ENCODE data around the gene KDSR.

KDSR gene

GRCh38 chr18:63309422-63309821, 57.6 kb downstream of the KDSR start:
- no peak overlapping the region for H3K9ac ChIP-seq (ENCODE audit: low read depth, low read length)
- H3K9me3 ChIP-seq (ENCODE audit: control insufficient read depth, insufficient read depth, low read length) = no peaks in the 10 kb centered on the region
- H3K4me3 ChIP-seq (ENCODE audit: low read depth, low read length) = no peak overlapping the region
- H3K27me3 ChIP-seq (ENCODE audit: control insufficient read depth, insufficient read depth, low read length) = no peaks in the 10 kb centered on the region
- no peaks in the 10 kb centered on the region for H3K36me3 ChIP-seq (ENCODE audit: control insufficient read depth, insufficient read depth, low read length)
- H3K4me1 ChIP-seq (ENCODE audit: control insufficient read depth, insufficient read depth, low read length) = no peaks in the 10 kb centered on the region

GRCh38 chr18:63307551-63308200, 59.3 kb downstream of the KDSR start:
- no peaks in the 10 kb centered on the region for H3K36me3 ChIP-seq (ENCODE audit: control insufficient read depth, insufficient read depth, low read length)
- no peaks in the 10 kb centered on the region for H3K9me3 ChIP-seq (ENCODE audit: control insufficient read depth, insufficient read depth, low read length)
- H3K27me3 ChIP-seq (ENCODE audit: control insufficient read depth, insufficient read depth, low read length) = no peaks in the 10 kb centered on the region
- no peak overlapping the region for H3K9ac ChIP-seq (ENCODE audit: low read depth, low read length)
- no peaks in the 10 kb centered on the region for H3K4me1 ChIP-seq (ENCODE audit: control insufficient read depth, insufficient read depth, low read length)
- H3K4me3 ChIP-seq (ENCODE audit: low read depth, low read length) = no peak overlapping the region

DNA sequence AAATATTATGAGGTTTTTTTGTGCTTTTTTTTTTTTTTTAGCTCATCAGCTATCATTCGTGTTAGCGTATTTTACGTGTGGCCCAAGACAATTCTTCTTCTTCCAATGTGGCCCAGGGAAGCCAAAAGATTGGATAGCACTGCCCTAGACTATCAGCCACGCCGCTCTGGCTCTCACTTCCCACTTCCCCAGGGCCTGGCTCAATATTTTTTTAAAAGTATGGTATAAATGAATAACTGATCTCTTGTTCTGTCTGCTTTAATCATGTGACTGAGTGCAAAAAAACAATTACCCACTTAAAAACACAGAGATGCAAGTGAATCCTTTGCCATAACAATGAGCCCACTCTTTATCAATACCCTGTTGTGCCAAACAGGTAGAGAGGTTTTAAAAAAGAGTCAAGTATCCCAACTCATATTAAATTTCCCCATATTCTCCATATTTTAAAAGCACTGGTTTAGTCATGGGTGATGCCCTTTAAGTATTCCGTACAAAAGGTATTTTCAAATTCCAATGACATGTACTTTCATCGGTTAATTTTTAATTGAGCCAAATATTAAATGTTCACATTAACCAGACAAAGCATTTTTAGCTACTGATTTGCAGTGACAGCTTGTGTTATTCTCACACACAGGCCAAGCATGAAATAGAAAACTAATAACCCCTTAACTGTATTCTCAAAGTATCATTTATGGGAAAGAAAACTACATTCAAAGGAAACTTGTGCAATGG, 60.0 kb downstream of the KDSR start:
- no peaks in the 10 kb centered on the region for H3K9me3 ChIP-seq (ENCODE audit: control insufficient read depth, insufficient read depth, low read length)
- no peaks in the 10 kb centered on the region for H3K4me1 ChIP-seq (ENCODE audit: control insufficient read depth, insufficient read depth, low read length)
- H3K27me3 ChIP-seq (ENCODE audit: control insufficient read depth, insufficient read depth, low read length) = no peaks in the 10 kb centered on the region
- H3K9ac ChIP-seq (ENCODE audit: low read depth, low read length) = no peak overlapping the region
- no peak overlapping the region for H3K4me3 ChIP-seq (ENCODE audit: low read depth, low read length)
- H3K36me3 ChIP-seq (ENCODE audit: control insufficient read depth, insufficient read depth, low read length) = no peaks in the 10 kb centered on the region

- no peaks in the 10 kb centered on the region for H3K4me1 ChIP-seq (ENCODE audit: control insufficient read depth, insufficient read depth, low read length)
- H3K36me3 ChIP-seq (ENCODE audit: control insufficient read depth, insufficient read depth, low read length) = no peaks in the 10 kb centered on the region
- no peak overlapping the region for H3K9ac ChIP-seq (ENCODE audit: low read depth, low read length)
- no peaks in the 10 kb centered on the region for H3K27me3 ChIP-seq (ENCODE audit: control insufficient read depth, insufficient read depth, low read length)
- H3K4me3 ChIP-seq (ENCODE audit: low read depth, low read length) = no peak overlapping the region
- no peaks in the 10 kb centered on the region for H3K9me3 ChIP-seq (ENCODE audit: control insufficient read depth, insufficient read depth, low read length)
These were observed 60.8 kb downstream of the KDSR start for GRCh38 chr18:63306249-63306648.

DNA sequence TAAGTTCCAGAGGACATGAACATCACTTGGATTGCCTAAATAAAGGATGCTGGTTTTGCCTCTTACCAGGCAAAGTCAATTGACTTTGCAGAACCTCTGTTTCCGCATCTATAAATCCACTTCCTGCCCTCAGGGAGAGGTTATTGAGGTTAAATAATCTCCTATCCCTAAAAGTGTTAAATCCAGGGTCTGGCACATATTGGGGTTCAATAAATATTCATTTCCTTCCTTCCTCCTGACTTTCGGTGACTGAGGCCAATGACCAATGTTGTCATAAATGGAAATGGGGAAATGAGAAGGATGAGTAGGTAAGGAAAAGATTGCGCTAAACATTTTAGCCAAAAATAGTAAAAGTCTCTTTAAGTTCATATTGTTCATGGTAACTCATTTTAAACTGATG, 63.5 kb downstream of the KDSR start:
- Histone ChIP-seq H3K36me3 (ENCODE audit: control insufficient read depth, insufficient read depth, low read length) (no peaks in the 10 kb centered on the region), H3K27me3 (ENCODE audit: control insufficient read depth, insufficient read depth, low read length) (no peaks in the 10 kb centered on the region), H3K4me3 (ENCODE audit: low read depth, low read length) (no peak overlapping the region), H3K9ac (ENCODE audit: low read depth, low read length) (no peak overlapping the region), H3K4me1 (ENCODE audit: control insufficient read depth, insufficient read depth, low read length) (no peaks in the 10 kb centered on the region), H3K9me3 (ENCODE audit: control insufficient read depth, insufficient read depth, low read length) (no peaks in the 10 kb centered on the region)

GRCh38 chr18:63302636-63303405, 64.2 kb downstream of the KDSR start:
- Histone ChIP-seq H3K4me3 (ENCODE audit: low read depth, low read length) (no peak overlapping the region), H3K9me3 (ENCODE audit: control insufficient read depth, insufficient read depth, low read length) (no peaks in the 10 kb centered on the region), H3K9ac (ENCODE audit: low read depth, low read length) (no peak overlapping the region), H3K27me3 (ENCODE audit: control insufficient read depth, insufficient read depth, low read length) (no peaks in the 10 kb centered on the region), H3K4me1 (ENCODE audit: control insufficient read depth, insufficient read depth, low read length) (no peaks in the 10 kb centered on the region), H3K36me3 (ENCODE audit: control insufficient read depth, insufficient read depth, low read length) (no peaks in the 10 kb centered on the region)

GRCh38 chr18:63302220-63302619, 64.8 kb downstream of the KDSR start:
- Histone ChIP-seq H3K36me3 (ENCODE audit: control insufficient read depth, insufficient read depth, low read length) (no peaks in the 10 kb centered on the region), H3K27me3 (ENCODE audit: control insufficient read depth, insufficient read depth, low read length) (no peaks in the 10 kb centered on the region), H3K9ac (ENCODE audit: low read depth, low read length) (no peak overlapping the region), H3K4me3 (ENCODE audit: low read depth, low read length) (no peak overlapping the region), H3K4me1 (ENCODE audit: control insufficient read depth, insufficient read depth, low read length) (no peaks in the 10 kb centered on the region), H3K9me3 (ENCODE audit: control insufficient read depth, insufficient read depth, low read length) (no peaks in the 10 kb centered on the region)

GRCh38 chr18:63301434-63301833, 65.6 kb downstream of the KDSR start:
- H3K36me3 ChIP-seq (ENCODE audit: control insufficient read depth, insufficient read depth, low read length) = no peaks in the 10 kb centered on the region
- H3K9me3 ChIP-seq (ENCODE audit: control insufficient read depth, insufficient read depth, low read length) = no peaks in the 10 kb centered on the region
- no peaks in the 10 kb centered on the region for H3K27me3 ChIP-seq (ENCODE audit: control insufficient read depth, insufficient read depth, low read length)
- H3K4me3 ChIP-seq (ENCODE audit: low read depth, low read length) = no peak overlapping the region
- H3K4me1 ChIP-seq (ENCODE audit: control insufficient read depth, insufficient read depth, low read length) = no peaks in the 10 kb centered on the region
- no peak overlapping the region for H3K9ac ChIP-seq (ENCODE audit: low read depth, low read length)

DNA sequence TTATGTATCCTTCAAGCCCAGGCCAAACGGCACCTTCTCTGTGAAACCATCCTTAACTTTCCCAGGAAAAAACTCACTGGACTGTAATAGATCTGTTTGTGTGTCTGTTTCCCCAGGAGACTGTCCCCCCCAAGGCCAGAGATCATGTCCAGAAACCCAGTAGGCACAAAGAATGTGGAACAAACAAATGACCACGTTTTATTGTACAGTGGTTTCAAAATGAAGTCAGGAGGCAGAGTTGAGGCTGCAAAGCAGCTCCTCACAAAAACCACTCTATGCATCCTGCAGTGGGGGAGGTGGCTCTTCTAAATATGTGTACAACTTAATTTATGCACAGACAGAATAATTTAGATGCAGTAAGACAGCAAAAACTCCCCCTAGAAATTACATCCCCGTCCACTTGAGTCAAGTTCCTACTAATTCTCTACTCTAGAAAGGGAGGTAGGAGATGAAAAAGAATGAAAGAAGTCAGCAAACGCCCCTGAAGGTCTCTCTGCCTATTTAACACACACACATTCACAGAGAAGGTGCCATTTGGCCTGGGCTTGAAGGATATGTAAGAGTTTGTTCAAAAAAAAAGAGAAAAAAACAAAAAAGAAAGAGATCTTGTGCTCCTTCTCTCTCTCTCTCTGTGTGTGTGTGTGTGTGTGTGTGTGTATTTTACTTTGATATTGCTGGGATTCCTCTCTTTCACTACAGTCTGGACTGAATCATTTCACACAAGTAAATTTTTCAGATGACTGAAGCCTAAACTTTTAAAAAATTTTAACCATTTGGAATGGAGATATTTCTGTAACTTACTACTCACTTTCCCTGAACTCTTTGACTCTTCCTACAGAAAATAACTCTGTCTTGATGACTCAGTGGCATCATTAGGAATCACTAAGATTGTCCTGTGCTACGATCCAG, 66.9 kb downstream of the KDSR start:
- no peak overlapping the region for H3K4me3 ChIP-seq (ENCODE audit: low read depth, low read length)
- H3K36me3 ChIP-seq (ENCODE audit: control insufficient read depth, insufficient read depth, low read length) = no peaks in the 10 kb centered on the region
- no peaks in the 10 kb centered on the region for H3K27me3 ChIP-seq (ENCODE audit: control insufficient read depth, insufficient read depth, low read length)
- no peaks in the 10 kb centered on the region for H3K4me1 ChIP-seq (ENCODE audit: control insufficient read depth, insufficient read depth, low read length)
- no peaks in the 10 kb centered on the region for H3K9me3 ChIP-seq (ENCODE audit: control insufficient read depth, insufficient read depth, low read length)
- no peak overlapping the region for H3K9ac ChIP-seq (ENCODE audit: low read depth, low read length)

DNA sequence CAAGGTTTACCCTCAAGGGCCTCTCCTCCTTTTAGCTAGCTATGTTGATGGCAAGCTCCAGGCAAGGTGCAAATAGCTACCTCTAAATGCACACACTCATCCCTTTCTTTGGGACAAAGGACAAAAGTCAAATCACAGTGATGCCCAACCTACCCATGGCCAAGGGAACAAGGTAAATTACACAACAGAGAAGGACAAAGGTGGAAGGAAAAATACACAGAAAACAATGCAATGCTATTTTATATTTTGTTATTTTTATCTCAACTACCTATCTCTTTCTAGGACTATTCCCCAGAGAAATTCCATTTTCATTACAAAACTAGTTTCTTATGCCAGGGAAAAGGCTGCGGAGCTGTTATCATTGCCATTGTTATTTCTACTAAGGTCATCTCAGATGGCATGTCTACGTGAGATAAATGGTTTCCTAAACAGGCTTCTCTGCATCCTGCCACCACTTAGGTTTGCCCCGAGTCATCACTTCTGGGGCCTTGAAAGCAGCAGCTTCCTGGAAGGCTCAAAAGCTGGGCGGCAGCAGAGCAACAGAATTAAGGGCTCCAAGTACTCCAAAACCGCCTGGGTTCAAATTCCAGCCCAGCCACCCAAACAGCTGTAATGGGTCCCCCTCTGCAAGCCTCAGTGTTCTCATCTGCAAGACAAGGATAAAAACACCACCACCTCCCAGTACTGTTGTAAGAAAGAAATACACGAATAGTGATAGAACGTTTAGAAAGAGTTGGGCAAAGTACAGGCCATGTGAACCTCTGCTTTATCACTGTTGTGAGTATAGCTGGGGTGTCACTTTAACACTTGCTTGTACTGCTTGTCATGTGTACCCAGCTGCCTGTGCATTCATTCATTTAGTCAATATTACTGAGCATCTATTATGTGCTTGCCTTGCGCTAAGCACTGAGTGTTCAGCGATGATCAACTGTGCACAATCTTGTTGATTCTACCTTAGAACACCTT, 68.3 kb downstream of the KDSR start:
- no peak overlapping the region for H3K4me3 ChIP-seq (ENCODE audit: low read depth, low read length)
- H3K36me3 ChIP-seq (ENCODE audit: control insufficient read depth, insufficient read depth, low read length) = no peaks in the 10 kb centered on the region
- H3K27me3 ChIP-seq (ENCODE audit: control insufficient read depth, insufficient read depth, low read length) = no peaks in the 10 kb centered on the region
- no peak overlapping the region for H3K9ac ChIP-seq (ENCODE audit: low read depth, low read length)
- no peaks in the 10 kb centered on the region for H3K4me1 ChIP-seq (ENCODE audit: control insufficient read depth, insufficient read depth, low read length)
- no peaks in the 10 kb centered on the region for H3K9me3 ChIP-seq (ENCODE audit: control insufficient read depth, insufficient read depth, low read length)
